AG04450 (cell line): ENCODE measurements around the gene HMCES. TPM values are rescaled to one million over a fixed set of nuclear protein-coding genes. Genes with fewer than 3 reads are reported as not detected.

Experiments
- CTCF ChIA-PET: fragments of 300-600, 350-600 bp; formaldehyde crosslinking; extraction: SDS; loops from one replicate; lab custom pipeline; 2022; ENCODE audit warnings: antibody characterized with exemption, inconsistent platforms; lab: Charles Lee
- POLR2A ChIA-PET: fragments of 350-600 bp; formaldehyde crosslinking; extraction: SDS; loops from one replicate; lab custom pipeline; 2021; ENCODE audit warnings: antibody characterized with exemption, inconsistent platforms; lab: Yijun Ruan, JAX
- DNase-seq: peaks from one replicate; pipeline ENCODE4 v3.0.0-alpha.2; 2011; ENCODE audit warnings: low read depth, low spot score
- H3K27ac ChIP-seq: one replicate; pipeline ENCODE4 v1.5.1; 2012; ENCODE audit warnings: low read depth, low read length, control low read depth
- H3K27me3 ChIP-seq: one replicate; pipeline ENCODE4 v1.6.0; 2012; ENCODE audit warnings: low read length; ENCODE audit not compliant: control insufficient read depth, insufficient read depth
- H3K4me3 ChIP-seq: 2 replicates; pipeline ENCODE4 v1.5.1; 2011; ENCODE audit warnings: mild to moderate bottlenecking, low read depth, low read length, control low read depth
- H3K9me3 ChIP-seq: 2 replicates; pipeline ENCODE4 v1.5.1; 2012; ENCODE audit warnings: low read length; ENCODE audit not compliant: control insufficient read depth, insufficient read depth
- polyA plus RNA-seq: library from polyadenylated mRNA; depleted of rRNA; stranded (reverse); fragments of >200 nt; gene quantifications from 2 replicates; pipeline ENCODE4 v1.2.3, GENCODE V29; 2011
- TF ChIP-seq, protein P1 (sequence below): IDR thresholded peaks from 2 replicates; pipeline ENCODE4 v1.5.1; 2011; ENCODE audit warnings: low read depth, low read length, control low read depth, inconsistent platforms

Gene HMCES
- polyA plus RNA-seq, 1 experiment: 19.9 TPM

DNA sequence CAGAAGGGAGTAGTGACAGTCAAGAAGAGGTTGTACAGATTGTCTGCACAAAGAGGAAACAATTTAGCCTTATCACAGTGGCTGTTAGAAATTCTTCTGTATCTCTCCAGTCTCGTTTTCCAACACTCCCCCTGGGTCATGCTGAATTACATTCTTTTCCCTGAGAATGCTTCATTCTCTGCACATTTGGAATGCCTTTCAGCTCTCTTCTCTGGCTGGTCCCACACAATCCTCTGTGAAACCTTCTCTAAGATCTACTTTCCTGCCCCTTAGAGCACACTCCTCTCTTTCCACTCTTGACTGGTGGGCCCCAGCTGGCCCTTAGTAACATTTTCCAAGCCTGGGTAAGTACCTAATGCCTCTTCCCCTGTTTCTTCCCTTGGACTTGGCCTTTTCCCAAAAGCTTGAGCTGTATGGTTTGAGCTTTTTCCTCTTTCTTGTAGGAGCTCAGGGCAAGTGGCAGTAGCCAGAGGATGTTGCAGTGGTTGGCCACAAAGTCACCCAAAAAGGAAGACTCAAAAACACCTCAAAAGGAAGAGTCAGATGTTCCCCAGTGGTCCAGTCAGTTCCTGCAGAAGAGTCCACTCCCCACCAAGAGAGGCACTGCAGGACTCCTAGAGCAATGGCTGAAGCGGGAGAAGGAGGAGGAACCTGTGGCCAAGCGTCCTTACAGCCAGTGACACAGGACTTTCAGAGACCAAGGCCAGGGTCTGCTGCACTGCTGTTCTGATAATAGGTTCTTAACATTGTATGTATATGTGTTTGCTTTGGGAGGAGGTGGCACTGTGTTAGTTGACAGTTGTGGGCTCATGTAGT is 25.7 kb downstream of the HMCES start:
- TF ChIP-seq, protein P1, sequence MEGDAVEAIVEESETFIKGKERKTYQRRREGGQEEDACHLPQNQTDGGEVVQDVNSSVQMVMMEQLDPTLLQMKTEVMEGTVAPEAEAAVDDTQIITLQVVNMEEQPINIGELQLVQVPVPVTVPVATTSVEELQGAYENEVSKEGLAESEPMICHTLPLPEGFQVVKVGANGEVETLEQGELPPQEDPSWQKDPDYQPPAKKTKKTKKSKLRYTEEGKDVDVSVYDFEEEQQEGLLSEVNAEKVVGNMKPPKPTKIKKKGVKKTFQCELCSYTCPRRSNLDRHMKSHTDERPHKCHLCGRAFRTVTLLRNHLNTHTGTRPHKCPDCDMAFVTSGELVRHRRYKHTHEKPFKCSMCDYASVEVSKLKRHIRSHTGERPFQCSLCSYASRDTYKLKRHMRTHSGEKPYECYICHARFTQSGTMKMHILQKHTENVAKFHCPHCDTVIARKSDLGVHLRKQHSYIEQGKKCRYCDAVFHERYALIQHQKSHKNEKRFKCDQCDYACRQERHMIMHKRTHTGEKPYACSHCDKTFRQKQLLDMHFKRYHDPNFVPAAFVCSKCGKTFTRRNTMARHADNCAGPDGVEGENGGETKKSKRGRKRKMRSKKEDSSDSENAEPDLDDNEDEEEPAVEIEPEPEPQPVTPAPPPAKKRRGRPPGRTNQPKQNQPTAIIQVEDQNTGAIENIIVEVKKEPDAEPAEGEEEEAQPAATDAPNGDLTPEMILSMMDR: no peak
- Histone ChIP-seq H3K4me3 (no peak overlapping the region), H3K9me3 (no peaks in the 10 kb centered on the region; the same call in 1 of the 2 replicates), H3K27me3 (no peaks in the 10 kb centered on the region), H3K27ac (peak overlapping the region; percentile 52)
- ChIA-PET CTCF (interaction anchor here (1.1 to 1.9 kb wide), 2 partner anchors 12 kb away, joined by 5 to 7 read pairs; a partner anchor contains a TSS), POLR2A (interaction anchor here (1.8 kb wide), 1 partner anchor 12 kb away, joined by 11 read pairs; a partner anchor contains a TSS)
- DNase-seq: no peak

DNA sequence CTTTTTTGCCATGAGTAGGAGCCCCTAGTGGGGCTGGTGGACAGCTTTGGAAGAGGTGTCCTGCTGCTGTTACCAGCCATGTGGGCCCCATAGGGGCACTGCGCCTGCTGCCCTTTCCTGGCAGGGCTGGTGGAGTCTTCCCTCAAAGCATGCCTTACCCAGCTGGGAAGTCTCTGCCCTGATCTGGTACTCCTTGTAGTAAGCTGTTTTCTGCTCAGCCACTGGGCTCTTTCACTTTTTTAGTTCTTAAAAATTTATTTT is 26.2 kb downstream of the HMCES start:
- CTCF ChIA-PET: interaction anchor here (1.1 to 1.9 kb wide), 2 partner anchors 12 kb away, joined by 5 to 7 read pairs; a partner anchor contains a TSS
- Histone ChIP-seq H3K4me3 (no peak overlapping the region), H3K27ac (no peak overlapping the region), H3K9me3 (no peaks in the 10 kb centered on the region; the same call in 1 of the 2 replicates), H3K27me3 (no peaks in the 10 kb centered on the region)
- TF ChIP-seq, protein P1: no peak
- POLR2A ChIA-PET: interaction anchor here (1.8 kb wide), 1 partner anchor 11 kb away, joined by 11 read pairs; a partner anchor contains a TSS
- DNase-seq: no peak

DNA sequence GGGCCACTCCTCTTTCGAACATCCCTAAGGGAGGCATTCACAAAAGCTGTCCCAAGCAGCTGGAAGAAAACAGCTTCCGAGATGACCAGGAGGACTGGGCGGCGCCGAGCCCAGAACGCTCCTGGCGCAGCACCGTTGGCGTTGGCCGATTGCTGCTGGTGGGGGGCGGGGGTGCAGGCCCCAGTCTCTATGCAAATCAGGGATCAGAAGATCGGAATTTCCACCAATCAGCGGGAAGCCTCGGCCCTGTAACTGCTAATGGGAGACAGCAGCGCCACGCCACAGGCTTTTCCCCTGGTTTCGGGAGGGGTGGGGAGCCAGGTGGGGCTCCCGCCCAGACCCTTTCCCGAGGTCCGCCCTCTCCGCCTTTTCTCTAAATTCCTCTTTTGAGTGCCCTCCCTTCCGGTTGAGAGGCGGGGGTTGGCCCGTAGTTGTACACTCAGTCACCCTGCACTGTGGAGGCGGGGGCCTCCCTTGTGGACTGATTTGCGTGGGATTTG is 27.0 kb downstream of the HMCES start:
- DNase-seq: no peak
- Histone ChIP-seq H3K27me3 (no peaks in the 10 kb centered on the region), H3K4me3 (peak overlapping the region; percentile 13; the same call in 1 of the 2 replicates), H3K27ac (peak overlapping the region; percentile 73), H3K9me3 (no peaks in the 10 kb centered on the region; the same call in 1 of the 2 replicates)
- ChIA-PET CTCF (interaction anchor here (1.9 kb wide), 1 partner anchor 11 kb away, joined by 7 read pairs; a partner anchor contains a TSS), POLR2A (interaction anchor here (0.5 to 1.8 kb wide), 2 partner anchors 10 to 46 kb away, joined by 7 to 11 read pairs; a partner anchor contains a TSS)
- TF ChIP-seq, protein P1: no peak

DNA sequence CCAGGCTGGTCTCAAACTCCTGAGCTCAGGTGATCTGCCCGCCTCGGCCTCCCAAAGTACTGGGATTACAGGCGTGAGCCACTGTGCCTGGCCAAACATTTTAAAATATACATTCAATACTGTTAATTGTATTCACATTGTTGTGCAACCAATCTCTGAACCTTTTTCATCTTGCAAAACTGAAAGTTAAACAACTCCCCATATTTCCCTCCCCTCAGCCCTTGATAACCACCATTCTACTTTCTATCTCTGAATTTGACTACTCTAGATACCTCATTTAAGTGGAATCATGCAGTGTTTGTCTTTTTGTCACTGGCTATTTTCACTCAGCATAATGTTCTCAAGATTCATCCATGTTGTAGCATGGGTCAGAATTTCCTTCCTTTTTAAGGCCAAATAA is 30.0 kb downstream of the HMCES start:
- Histone ChIP-seq H3K9me3 (no peaks in the 10 kb centered on the region; the same call in 1 of the 2 replicates), H3K4me3 (no peak overlapping the region), H3K27ac (no peak overlapping the region), H3K27me3 (no peaks in the 10 kb centered on the region)
- ChIA-PET POLR2A (interaction anchor here (0.5 kb wide), 1 partner anchor 122 kb away, joined by 4 read pairs; no protein-coding TSS in a partner anchor), CTCF (no interaction called here)
- TF ChIP-seq, protein P1: no peak
- no peak for DNase-seq
